Tibial artery (tissue), 4 donors: Measurements from ENCODE around the gene GPC6.

Experiments used
- DNase-seq, 2 donors: peaks; one replicate each; pipeline ENCODE4 v3.0.0-alpha.2; 2019
- H3K27ac ChIP-seq, 2 donors: fragments of 200-600 bp; sonication (generic) in 1 of 2; 1 replicate in 1 of 2; 2 replicates in 1 of 2; pipeline ENCODE4 v1.5.1; 2018 to 2019; ENCODE audit warnings: mild to moderate bottlenecking in 1 of 2
- H3K27me3 ChIP-seq, 2 donors: fragments of 200-600 bp; sonication (generic) in 1 of 2; one replicate each; pipeline versions ENCODE4 v1.5.1 to v1.6.0; 2016 to 2019
- H3K36me3 ChIP-seq, 3 donors: fragments of 200-600 bp; sonication (generic) in 2 of 3; one replicate each; pipeline ENCODE4 v1.5.1; 2016 to 2019; ENCODE audit warnings: mild to moderate bottlenecking in 2 of 3
- H3K4me1 ChIP-seq, 4 donors: fragments of 200-600 bp; sonication (generic) in 2 of 4; 1 replicate in 3 of 4; 2 replicates in 1 of 4; pipeline ENCODE4 v1.5.1; 2016 to 2019
- H3K4me3 ChIP-seq, 2 donors: fragments of 200-600 bp; sonication (generic) in 1 of 2; 1 replicate in 1 of 2; 2 replicates in 1 of 2; pipeline ENCODE4 v1.5.1; 2018 to 2019; ENCODE audit warnings: mild to moderate bottlenecking in 2 of 2
- H3K9me3 ChIP-seq, 3 donors: fragments of 200-600 bp; sonication (generic) in 1 of 3; one replicate each; pipeline ENCODE4 v1.5.1; 2016 to 2019
- intact Hi-C: fragments of 100-400 bp; cut with DNase I; formaldehyde crosslinking; loops from one replicate; pipeline ENCODE4 v1.15.0; 2023; ENCODE audit warnings: low total_unique reads
- TF ChIP-seq, protein P1 (sequence below), 2 experiments: fragments of 200-600 bp in 1 of 2; fragments of 450-650 bp in 1 of 2; IDR thresholded peaks; one replicate each; pipeline ENCODE4 v1.5.1; 2017 to 2019; ENCODE audit warnings: antibody characterized with exemption in 2 of 2, mild to moderate bottlenecking in 1 of 2, moderate library complexity in 1 of 2

The GPC6 gene

DNA sequence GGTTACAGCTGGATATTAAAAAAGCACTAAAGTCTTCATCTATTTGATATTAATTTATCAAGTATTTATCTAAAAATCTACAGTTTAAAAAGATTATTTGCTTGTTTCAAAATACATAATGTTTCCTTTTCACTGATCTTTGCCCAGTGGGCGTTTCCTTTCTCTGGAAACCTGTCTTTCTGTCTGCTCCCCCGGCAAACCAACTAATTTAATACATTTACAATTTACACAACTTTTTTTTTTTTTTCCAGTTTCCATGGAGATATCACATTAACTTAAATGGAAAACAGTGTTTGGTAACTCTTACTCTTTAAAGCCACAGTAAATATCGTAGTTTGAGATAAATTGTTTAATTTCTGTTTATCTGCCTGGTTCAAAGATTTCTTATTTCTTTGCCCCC is 5.3 kb downstream of the GPC6 start:
- Histone ChIP-seq H3K36me3 (no peaks in the 10 kb centered on the region), H3K4me1 (peaks cover 0 to 56% (median 9%) of the 10 kb centered on the region in 4 donors), H3K27me3 (no peaks in the 10 kb centered on the region), H3K27ac (peak overlapping the region; percentile 32 to 35), H3K4me3 (no peak overlapping the region), H3K9me3 (no peaks in the 10 kb centered on the region)
- no peak for DNase-seq
- TF ChIP-seq, protein P1, sequence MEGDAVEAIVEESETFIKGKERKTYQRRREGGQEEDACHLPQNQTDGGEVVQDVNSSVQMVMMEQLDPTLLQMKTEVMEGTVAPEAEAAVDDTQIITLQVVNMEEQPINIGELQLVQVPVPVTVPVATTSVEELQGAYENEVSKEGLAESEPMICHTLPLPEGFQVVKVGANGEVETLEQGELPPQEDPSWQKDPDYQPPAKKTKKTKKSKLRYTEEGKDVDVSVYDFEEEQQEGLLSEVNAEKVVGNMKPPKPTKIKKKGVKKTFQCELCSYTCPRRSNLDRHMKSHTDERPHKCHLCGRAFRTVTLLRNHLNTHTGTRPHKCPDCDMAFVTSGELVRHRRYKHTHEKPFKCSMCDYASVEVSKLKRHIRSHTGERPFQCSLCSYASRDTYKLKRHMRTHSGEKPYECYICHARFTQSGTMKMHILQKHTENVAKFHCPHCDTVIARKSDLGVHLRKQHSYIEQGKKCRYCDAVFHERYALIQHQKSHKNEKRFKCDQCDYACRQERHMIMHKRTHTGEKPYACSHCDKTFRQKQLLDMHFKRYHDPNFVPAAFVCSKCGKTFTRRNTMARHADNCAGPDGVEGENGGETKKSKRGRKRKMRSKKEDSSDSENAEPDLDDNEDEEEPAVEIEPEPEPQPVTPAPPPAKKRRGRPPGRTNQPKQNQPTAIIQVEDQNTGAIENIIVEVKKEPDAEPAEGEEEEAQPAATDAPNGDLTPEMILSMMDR (IDR thresholded peaks at IDR 0.05), result no peak
- intact Hi-C loops, result no loop called here

DNA sequence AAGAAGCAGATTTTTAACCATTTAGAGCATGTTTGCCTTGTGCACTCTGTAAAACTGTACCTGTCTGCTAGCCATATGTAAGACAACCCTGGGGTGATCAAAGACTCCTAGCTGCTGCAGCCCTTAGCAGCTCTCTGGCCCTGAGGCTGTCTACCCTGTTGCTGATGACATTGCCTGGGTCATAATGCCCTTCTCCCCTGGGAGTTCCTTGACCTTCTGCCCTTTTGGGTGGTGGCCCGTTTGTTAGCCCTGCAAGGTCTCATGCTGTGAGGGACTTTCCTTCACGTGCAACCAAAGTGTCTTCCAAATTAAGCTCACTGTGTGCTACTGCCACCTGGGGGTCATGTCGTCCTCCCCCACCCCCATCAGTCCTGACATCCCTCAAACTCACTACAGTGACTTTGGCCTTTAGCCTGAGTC is 7.4 kb downstream of the GPC6 start:
- intact Hi-C loops, result no loop called here
- no peaks in the 10 kb centered on the region for H3K27me3 ChIP-seq
- H3K4me1 ChIP-seq, result peaks cover 0 to 56% (median 5%) of the 10 kb centered on the region in 4 donors
- no peak overlapping the region for H3K27ac ChIP-seq
- TF ChIP-seq, protein P1 (IDR thresholded peaks at IDR 0.05), result peak; percentile 7 to 8
- no peak for DNase-seq
- peaks cover 0 to 9% (median 0%) of the 10 kb centered on the region in 3 donors for H3K9me3 ChIP-seq
- H3K36me3 ChIP-seq, result no peaks in the 10 kb centered on the region
- no peak overlapping the region for H3K4me3 ChIP-seq

DNA sequence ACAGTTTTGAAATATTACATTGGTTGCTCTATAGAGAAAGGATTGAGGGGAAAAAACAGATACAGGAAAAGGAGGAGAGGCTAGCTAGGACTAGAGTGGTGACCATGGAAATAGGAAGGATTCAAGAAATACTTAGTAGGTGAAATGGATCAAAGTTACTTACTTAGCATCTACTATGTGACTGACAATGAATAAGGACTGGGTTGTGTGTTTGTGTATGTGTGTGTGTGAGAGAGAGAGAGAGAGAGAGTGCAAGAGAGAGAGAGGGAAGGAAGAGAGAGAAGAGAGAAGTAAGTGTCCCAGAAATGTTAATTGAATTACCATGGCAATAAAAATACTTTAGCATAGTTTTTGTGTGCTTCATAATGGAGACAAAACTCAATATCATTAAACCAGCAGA is 7.9 kb downstream of the GPC6 start:
- Histone ChIP-seq H3K27me3 (no peaks in the 10 kb centered on the region), H3K36me3 (peaks cover 0 to 4% (median 0%) of the 10 kb centered on the region in 3 donors), H3K4me1 (peaks cover 0 to 55% (median 5%) of the 10 kb centered on the region in 4 donors), H3K27ac (no peak overlapping the region), H3K9me3 (peaks cover 0 to 12% (median 0%) of the 10 kb centered on the region in 3 donors), H3K4me3 (no peak overlapping the region)
- DNase-seq, result no peak
- TF ChIP-seq, protein P1 (IDR thresholded peaks at IDR 0.05), result peak in 1 of 2 experiments; percentile 2
- intact Hi-C loops, result no loop called here

DNA sequence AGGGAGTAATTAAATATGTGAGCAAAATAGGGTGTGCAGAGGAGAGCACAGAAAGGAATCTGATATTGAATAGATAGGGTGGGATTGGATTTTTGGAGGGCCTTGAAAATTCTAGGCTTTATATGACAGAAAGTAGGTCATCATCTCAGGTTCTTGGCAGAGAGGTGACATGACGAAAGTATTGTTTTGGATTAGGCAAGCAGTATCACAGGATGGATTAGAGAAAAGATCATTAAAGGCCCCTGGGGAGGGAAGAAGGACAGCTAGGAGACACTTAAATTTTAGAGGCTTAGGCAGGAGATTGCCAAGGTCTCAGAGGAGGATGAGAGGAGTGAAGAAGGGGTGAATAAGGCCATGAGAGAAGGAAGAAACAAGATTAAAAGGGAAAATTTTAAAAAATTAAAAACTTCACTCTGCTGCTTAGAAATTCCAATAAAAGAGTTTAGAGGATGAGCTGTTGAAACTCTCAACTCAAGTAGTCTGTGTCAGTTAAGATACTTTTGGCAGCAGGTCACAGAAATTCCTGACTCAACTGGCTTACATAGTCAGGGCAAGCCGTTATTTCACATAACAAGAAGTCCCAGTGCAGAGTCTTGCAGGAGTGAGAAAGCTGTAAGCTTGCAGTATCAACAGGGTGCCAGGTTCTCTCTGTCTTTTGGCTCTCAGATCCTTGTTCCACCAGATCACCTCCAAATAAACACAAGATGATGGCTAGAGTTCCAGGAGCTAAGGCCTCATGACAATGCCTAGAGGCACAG is 8.8 kb downstream of the GPC6 start:
- Histone ChIP-seq H3K27ac (peak overlapping the region in 1 of 2 donors; percentile 40), H3K9me3 (peaks cover 0 to 12% (median 0%) of the 10 kb centered on the region in 3 donors), H3K27me3 (no peaks in the 10 kb centered on the region), H3K36me3 (peaks cover 0 to 5% (median 0%) of the 10 kb centered on the region in 3 donors), H3K4me3 (no peak overlapping the region), H3K4me1 (peaks cover 0 to 45% (median 2%) of the 10 kb centered on the region in 4 donors)
- DNase-seq, result peak; percentile 66
- TF ChIP-seq, protein P1 (IDR thresholded peaks at IDR 0.05), result no peak
- intact Hi-C loops, result no loop called here

DNA sequence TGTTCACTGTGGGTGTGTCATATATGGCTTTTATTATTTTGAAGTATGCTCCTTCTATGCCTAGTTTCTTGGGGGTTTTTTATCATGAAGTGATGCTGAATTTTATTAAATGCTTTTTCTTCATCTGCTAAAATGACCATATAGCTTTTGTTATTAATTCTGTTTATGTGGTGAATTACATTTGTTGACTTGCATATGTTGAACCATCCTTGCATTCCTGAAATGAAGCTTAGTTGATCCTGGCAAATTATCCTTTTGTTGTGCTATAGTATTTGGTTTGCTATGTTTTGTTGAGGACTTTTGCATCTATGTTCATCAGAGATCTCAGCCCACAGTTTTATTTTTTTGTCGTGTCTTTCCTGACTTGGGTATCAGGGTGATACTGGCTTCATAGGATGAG is 12.1 kb downstream of the GPC6 start:
- TF ChIP-seq, protein P1 (IDR thresholded peaks at IDR 0.05), result no peak
- Histone ChIP-seq H3K4me3 (no peak overlapping the region), H3K27ac (no peak overlapping the region), H3K36me3 (peaks cover 0 to 5% (median 0%) of the 10 kb centered on the region in 3 donors), H3K27me3 (no peaks in the 10 kb centered on the region), H3K4me1 (peaks cover 0 to 28% (median 3%) of the 10 kb centered on the region in 4 donors), H3K9me3 (peaks cover 0 to 12% (median 0%) of the 10 kb centered on the region in 3 donors)
- intact Hi-C loops, result no loop called here
- no peak for DNase-seq
